Thyroid gland (tissue), 4 donors: ENCODE measurements around the gene SLC25A41. TPM values are rescaled to one million over a fixed set of nuclear protein-coding genes. Genes with fewer than 3 reads are reported as not detected.

Experiments
- DNase-seq, 2 donors: peaks; one replicate each; pipeline ENCODE4 v3.0.0-alpha.2; 2019
- H3K27ac ChIP-seq, 3 donors: fragments of 200-600 bp; sonication (generic); 1 replicate in 2 of 3; 2 replicates in 1 of 3; pipeline ENCODE4 v1.5.1; 2016 to 2019; ENCODE audit warnings: mild to moderate bottlenecking in 1 of 3, moderate library complexity in 1 of 3
- H3K27me3 ChIP-seq: fragments of 200-600 bp; sonication (generic); one replicate; pipeline ENCODE4 v1.5.1; 2019
- H3K36me3 ChIP-seq, 2 donors: fragments of 200-600 bp; sonication (generic); one replicate each; pipeline ENCODE4 v1.5.1; 2016 to 2019
- H3K4me1 ChIP-seq, 2 donors: fragments of 200-600 bp; sonication (generic); one replicate each; pipeline ENCODE4 v1.5.1; 2017 to 2019
- H3K4me3 ChIP-seq, 3 donors: fragments of 200-600 bp; sonication (generic); replicated peaks in 1 of 3; 1 replicate in 2 of 3; 2 replicates in 1 of 3; pipeline ENCODE4 v1.5.1; 2016; ENCODE audit warnings: mild to moderate bottlenecking in 1 of 3
- H3K9me3 ChIP-seq: fragments of 200-600 bp; sonication (generic); one replicate; pipeline ENCODE4 v1.5.1; 2017
- POLR2A ChIP-seq, 2 donors: fragments of 450-650 bp; IDR thresholded peaks; one replicate each; pipeline ENCODE4 v1.6.1; 2017; ENCODE audit warnings: antibody characterized with exemption in 2 of 2, mild to moderate bottlenecking in 2 of 2, moderate library complexity in 1 of 2
- WGBS, 2 donors: methylation state at CpG; one replicate each; pipeline ENCODE4 v1.1.5; 2017; 5-methylcytosine and 5-hydroxymethylcytosine counted together
- intact Hi-C: fragments of 100-400 bp; cut with DNase I; formaldehyde crosslinking; loops from one replicate; pipeline ENCODE4 v1.15.1; 2023
- total RNA-seq, 4 donors: library from RNA; depleted of rRNA; stranded (reverse); fragments of >200 nt; gene quantifications; one replicate each; pipeline ENCODE4 v1.2.3, GENCODE V29; 2016
- TF ChIP-seq, protein P1 (sequence below), 6 experiments: fragments of 200-600 bp in 3 of 6; fragments of 450-650 bp in 3 of 6; sonication (generic) in 3 of 6; IDR thresholded peaks; one replicate each; pipeline ENCODE4 v1.5.1; 2016 to 2019; ENCODE audit warnings: antibody characterized with exemption in 6 of 6, mild to moderate bottlenecking in 2 of 6, inconsistent platforms in 1 of 6, moderate library complexity in 1 of 6

SLC25A41 gene
- total RNA-seq, 4 donors from 2014 or later: 0.33 TPM; not detected in 3

DNA sequence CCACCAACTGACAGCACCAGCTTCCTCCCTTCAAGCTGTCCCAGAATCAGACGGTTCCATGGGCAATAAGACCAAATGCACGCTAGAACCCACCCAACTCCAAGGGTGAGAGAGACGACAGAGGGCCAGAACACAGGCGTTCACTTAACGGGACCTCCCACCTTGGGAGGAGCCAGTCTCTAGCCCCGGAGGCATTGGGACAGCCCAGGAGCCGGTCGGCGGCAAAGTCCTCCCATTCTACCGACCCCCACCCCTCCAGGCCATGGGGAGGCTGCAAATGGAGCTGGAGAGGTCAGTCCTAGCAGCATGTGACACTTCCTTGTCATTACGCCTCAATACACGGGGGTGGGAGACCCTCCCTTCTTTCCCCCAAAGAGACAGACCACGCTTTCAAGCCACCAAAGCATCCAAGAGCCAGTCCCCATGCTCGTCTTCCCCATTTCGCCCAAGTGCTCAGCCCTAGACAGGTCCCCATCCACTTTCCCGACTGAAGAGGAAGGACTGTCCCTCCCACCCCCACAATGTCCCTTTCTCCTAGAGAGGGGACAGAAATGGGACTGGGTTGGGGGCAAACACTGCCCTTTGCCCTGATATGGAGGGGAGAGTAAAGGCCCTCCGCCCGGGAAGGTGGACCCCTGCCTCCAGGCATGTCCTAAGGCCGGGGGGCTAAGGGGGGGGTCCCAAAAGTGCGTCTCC is 9.9 kb downstream of the SLC25A41 start:
- TF ChIP-seq, protein P1, sequence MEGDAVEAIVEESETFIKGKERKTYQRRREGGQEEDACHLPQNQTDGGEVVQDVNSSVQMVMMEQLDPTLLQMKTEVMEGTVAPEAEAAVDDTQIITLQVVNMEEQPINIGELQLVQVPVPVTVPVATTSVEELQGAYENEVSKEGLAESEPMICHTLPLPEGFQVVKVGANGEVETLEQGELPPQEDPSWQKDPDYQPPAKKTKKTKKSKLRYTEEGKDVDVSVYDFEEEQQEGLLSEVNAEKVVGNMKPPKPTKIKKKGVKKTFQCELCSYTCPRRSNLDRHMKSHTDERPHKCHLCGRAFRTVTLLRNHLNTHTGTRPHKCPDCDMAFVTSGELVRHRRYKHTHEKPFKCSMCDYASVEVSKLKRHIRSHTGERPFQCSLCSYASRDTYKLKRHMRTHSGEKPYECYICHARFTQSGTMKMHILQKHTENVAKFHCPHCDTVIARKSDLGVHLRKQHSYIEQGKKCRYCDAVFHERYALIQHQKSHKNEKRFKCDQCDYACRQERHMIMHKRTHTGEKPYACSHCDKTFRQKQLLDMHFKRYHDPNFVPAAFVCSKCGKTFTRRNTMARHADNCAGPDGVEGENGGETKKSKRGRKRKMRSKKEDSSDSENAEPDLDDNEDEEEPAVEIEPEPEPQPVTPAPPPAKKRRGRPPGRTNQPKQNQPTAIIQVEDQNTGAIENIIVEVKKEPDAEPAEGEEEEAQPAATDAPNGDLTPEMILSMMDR (IDR thresholded peaks at IDR 0.05): no peak
- no peak for TF ChIP-seq POLR2A (IDR thresholded peaks at IDR 0.05)
- Histone ChIP-seq H3K4me3 (peak overlapping the region; percentile 63 to 89 (median 77)), H3K9me3 (no peaks in the 10 kb centered on the region), H3K4me1 (peaks cover 12 to 24% of the 10 kb centered on the region in 2 donors), H3K27me3 (no peaks in the 10 kb centered on the region), H3K27ac (peak overlapping the region in 2 of 3 donors; percentile 18 to 63), H3K36me3 (peaks cover 25 to 27% of the 10 kb centered on the region in 2 donors)
- intact Hi-C loops: loop anchor here (10.0 kb wide), 1 partner anchor 49 kb away; the partner anchor contains the start of genes ALKBH7 and PSPN
- 1 to 3% methylated on average over 12 to 18 of the region's 20 CpGs for WGBS, 2 donors
- DNase-seq: peak; percentile 53 to 59

DNA sequence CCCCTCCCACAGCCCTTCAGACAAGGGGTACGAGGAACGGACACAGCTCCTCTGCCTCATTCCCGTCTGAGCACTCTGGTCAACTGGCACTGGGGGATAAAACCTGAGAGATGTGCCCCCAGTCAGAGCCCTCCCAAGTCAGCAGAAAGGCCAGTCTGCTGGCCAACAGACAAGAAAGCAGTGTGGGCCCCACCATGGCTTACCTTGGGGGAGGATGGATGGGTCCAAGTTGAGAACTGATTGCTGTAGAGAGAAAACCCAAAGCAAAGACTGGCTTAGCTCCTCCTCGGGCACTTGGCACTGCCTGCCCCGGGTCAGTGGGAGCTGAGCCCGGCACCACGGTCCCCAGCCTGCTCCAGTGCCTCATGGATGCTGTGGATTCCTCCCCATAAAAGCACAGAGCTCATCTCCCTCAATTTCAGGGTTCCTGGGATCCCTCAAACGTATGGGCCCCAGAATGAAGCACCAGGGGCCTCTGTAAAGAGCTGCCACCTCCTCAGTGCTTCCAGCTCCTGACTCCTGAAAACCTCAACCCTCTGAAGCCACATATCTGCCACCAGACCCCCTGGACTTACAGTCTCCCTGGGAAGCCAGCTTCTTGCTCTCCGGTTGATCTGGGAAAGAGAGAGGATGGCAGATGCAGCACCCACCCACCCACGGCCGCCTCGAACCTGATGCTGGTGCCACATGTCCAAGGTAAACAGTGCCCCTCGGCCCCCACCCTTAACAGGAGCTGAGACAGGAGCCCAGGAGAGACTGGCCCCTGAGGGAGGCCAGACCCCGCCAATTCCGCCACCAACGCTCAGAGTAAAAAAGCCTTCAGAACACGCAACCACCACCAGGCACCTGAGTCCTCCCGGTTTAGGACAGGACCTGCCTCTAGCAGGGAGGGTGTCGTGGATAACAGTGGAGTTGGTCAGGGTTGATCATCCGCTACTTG is 12.2 kb downstream of the SLC25A41 start:
- Histone ChIP-seq H3K27ac (no peak overlapping the region), H3K4me1 (peaks cover 12 to 24% of the 10 kb centered on the region in 2 donors), H3K4me3 (no peak overlapping the region), H3K9me3 (no peaks in the 10 kb centered on the region), H3K27me3 (no peaks in the 10 kb centered on the region), H3K36me3 (peaks cover 48 to 50% of the 10 kb centered on the region in 2 donors)
- intact Hi-C loops: loop anchor here (10.0 kb wide), 1 partner anchor 47 kb away; the partner anchor contains the start of genes ALKBH7 and PSPN
- 80 to 88% methylated on average over 13 to 17 of the region's 20 CpGs for WGBS, 2 donors
- no peak for TF ChIP-seq POLR2A (IDR thresholded peaks at IDR 0.05)
- TF ChIP-seq, protein P1 (IDR thresholded peaks at IDR 0.05): no peak
- no peak for DNase-seq

DNA sequence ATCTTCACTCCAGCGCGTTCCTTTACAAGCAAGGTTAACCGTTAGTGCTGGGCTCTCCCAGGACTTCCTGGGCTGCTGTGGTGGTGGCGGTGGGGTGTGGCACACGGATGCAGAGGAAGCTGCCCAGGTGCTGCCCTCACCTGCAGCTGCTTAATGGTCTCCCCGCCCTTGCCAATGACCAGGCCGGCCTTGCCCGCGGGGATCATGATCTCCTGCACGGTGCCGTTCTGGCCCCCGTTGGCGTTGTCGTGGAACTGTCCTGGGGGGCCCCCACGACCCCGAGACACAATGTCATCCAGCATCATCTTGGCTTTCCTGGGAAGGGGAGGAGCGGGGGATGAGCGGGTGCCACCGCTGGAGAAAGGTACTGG is 15.0 kb downstream of the SLC25A41 start:
- DNase-seq: no peak
- Histone ChIP-seq H3K27me3 (no peaks in the 10 kb centered on the region), H3K27ac (no peak overlapping the region), H3K4me3 (no peak overlapping the region), H3K36me3 (peaks cover 71 to 76% of the 10 kb centered on the region in 2 donors), H3K4me1 (peaks cover 14 to 26% of the 10 kb centered on the region in 2 donors), H3K9me3 (no peaks in the 10 kb centered on the region)
- TF ChIP-seq POLR2A (IDR thresholded peaks at IDR 0.05): no peak
- TF ChIP-seq, protein P1 (IDR thresholded peaks at IDR 0.05): no peak
- 90 to 96% methylated on average over 3 to 8 of the region's 19 CpGs for WGBS, 2 donors
- intact Hi-C loops: no loop called here

DNA sequence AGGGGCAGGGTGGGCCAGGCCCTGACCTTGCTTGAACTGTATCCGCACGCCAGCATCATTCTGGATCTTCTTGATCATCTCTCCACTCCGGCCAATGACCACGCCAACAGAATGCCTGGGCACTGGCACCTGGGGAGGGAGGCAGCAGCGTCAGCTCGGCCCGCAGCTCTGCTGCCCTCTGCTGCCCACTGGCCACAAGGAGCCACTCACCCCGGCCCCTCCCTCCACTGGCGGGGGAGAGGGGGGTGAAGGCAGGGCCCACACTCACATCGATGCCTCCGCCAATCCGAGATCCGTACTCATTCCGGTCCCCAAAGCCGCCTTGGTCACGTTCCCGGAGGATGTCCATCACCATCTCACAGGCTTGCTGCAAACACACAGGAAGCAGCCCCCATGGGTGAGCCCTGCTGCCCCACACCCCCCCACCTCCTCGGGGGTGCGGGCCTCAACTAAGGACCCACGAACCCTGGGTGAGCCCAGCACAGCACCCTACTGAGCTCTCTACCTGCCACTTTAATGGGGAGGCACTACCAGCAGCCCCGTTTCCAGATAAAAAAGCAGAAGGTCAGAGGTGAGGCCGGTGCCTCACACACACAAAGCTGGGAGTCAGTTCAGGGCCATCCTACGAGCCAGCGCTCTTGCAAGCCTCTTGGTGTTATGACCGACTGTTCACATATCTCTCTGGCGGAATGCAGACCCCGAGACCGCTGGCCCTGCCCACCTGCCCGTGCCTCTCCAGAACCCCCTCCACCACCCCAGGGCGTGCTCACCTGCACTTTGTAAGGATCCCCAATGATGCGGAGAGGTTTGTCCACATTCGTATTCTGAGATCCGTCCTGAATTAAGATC is 15.6 kb downstream of the SLC25A41 start:
- intact Hi-C loops: no loop called here
- Histone ChIP-seq H3K36me3 (peaks cover 71 to 76% of the 10 kb centered on the region in 2 donors), H3K27ac (no peak overlapping the region), H3K9me3 (no peaks in the 10 kb centered on the region), H3K4me3 (no peak overlapping the region), H3K4me1 (peaks cover 14 to 24% of the 10 kb centered on the region in 2 donors), H3K27me3 (no peaks in the 10 kb centered on the region)
- 87 to 92% methylated on average over 16 to 24 of the region's 33 CpGs for WGBS, 2 donors
- TF ChIP-seq POLR2A (IDR thresholded peaks at IDR 0.05): no peak
- TF ChIP-seq, protein P1 (IDR thresholded peaks at IDR 0.05): peak in 1 of 6 experiments; percentile 28
- DNase-seq: peak in 1 of 2 donors; percentile 20
